Measurements from ENCODE around the gene OSER1.

Gene OSER1

GRCh38 chr20:44186674-44187053 lies 23.9 kb downstream of the OSER1 start:
- Histone ChIP-seq H3K36me3 (ENCODE audit: low read depth) (0 out of 2 replicates have a peak, but pooled peaks cover 4% of the 10 kb centered on the region), H3K4me1 (ENCODE audit: insufficient read depth, poor library complexity, severe bottlenecking) (peaks cover 24% of the 10 kb centered on the region), H3K4me3 (ENCODE audit: severe bottlenecking) (peak overlapping the region; percentile 33), H3K9me3 (ENCODE audit: severe bottlenecking) (no peaks in the 10 kb centered on the region), H3K27me3 (ENCODE audit: insufficient read depth, poor library complexity, severe bottlenecking) (no peaks in the 10 kb centered on the region), H3K27ac (ENCODE audit: poor library complexity, severe bottlenecking) (peak overlapping the region; percentile 96)
- DNase-seq (ENCODE audit: low spot score) (no peak), ATAC-seq (ENCODE audit: low read depth) (no peak)
- TF ChIP-seq CTCF (IDR thresholded peaks at IDR 0.05; ENCODE audit: poor library complexity, severe bottlenecking), result no peak

- Histone ChIP-seq H3K4me3 (ENCODE audit: severe bottlenecking) (peak overlapping the region; percentile 33), H3K27me3 (ENCODE audit: insufficient read depth, poor library complexity, severe bottlenecking) (no peaks in the 10 kb centered on the region), H3K4me1 (ENCODE audit: insufficient read depth, poor library complexity, severe bottlenecking) (peaks cover 24% of the 10 kb centered on the region), H3K27ac (ENCODE audit: poor library complexity, severe bottlenecking) (peak overlapping the region; percentile 96), H3K9me3 (ENCODE audit: severe bottlenecking) (no peaks in the 10 kb centered on the region), H3K36me3 (ENCODE audit: low read depth) (0 out of 2 replicates have a peak, but pooled peaks cover 4% of the 10 kb centered on the region)
- no peak for TF ChIP-seq CTCF (IDR thresholded peaks at IDR 0.05; ENCODE audit: poor library complexity, severe bottlenecking)
- DNase-seq (ENCODE audit: low spot score) (no peak), ATAC-seq (ENCODE audit: low read depth) (no peak)
Measured at GRCh38 chr20:44186201-44186600, 24.4 kb downstream of the OSER1 start.

- TF ChIP-seq CTCF (IDR thresholded peaks at IDR 0.05; ENCODE audit: poor library complexity, severe bottlenecking), result no peak
- Histone ChIP-seq H3K4me1 (ENCODE audit: insufficient read depth, poor library complexity, severe bottlenecking) (peaks cover 24% of the 10 kb centered on the region), H3K36me3 (ENCODE audit: low read depth) (0 out of 2 replicates have a peak, but pooled peaks cover 4% of the 10 kb centered on the region), H3K4me3 (ENCODE audit: severe bottlenecking) (no peak overlapping the region), H3K27ac (ENCODE audit: poor library complexity, severe bottlenecking) (no peak overlapping the region), H3K9me3 (ENCODE audit: severe bottlenecking) (no peaks in the 10 kb centered on the region), H3K27me3 (ENCODE audit: insufficient read depth, poor library complexity, severe bottlenecking) (no peaks in the 10 kb centered on the region)
- DNase-seq (ENCODE audit: low spot score), result no peak
- no peak for ATAC-seq (ENCODE audit: low read depth)
Measured at GRCh38 chr20:44185574-44185973, 25.0 kb downstream of the OSER1 start.

- H3K27me3 ChIP-seq (ENCODE audit: insufficient read depth, poor library complexity, severe bottlenecking), result no peaks in the 10 kb centered on the region
- peaks cover 11% of the 10 kb centered on the region for H3K36me3 ChIP-seq (ENCODE audit: low read depth)
- H3K9me3 ChIP-seq (ENCODE audit: severe bottlenecking), result no peaks in the 10 kb centered on the region
- H3K4me1 ChIP-seq (ENCODE audit: insufficient read depth, poor library complexity, severe bottlenecking), result peaks cover 23% of the 10 kb centered on the region
- no peak for ATAC-seq (ENCODE audit: low read depth)
- DNase-seq (ENCODE audit: low spot score), result no peak
- no peak for TF ChIP-seq CTCF (IDR thresholded peaks at IDR 0.05; ENCODE audit: poor library complexity, severe bottlenecking)
- no peak overlapping the region for H3K27ac ChIP-seq (ENCODE audit: poor library complexity, severe bottlenecking)
- no peak overlapping the region for H3K4me3 ChIP-seq (ENCODE audit: severe bottlenecking)
Measured at GRCh38 chr20:44183282-44183681, 27.3 kb downstream of the OSER1 start.

GRCh38 chr20:44182863-44183262 lies 27.7 kb downstream of the OSER1 start:
- Histone ChIP-seq H3K27me3 (ENCODE audit: insufficient read depth, poor library complexity, severe bottlenecking) (no peaks in the 10 kb centered on the region), H3K4me1 (ENCODE audit: insufficient read depth, poor library complexity, severe bottlenecking) (peaks cover 23% of the 10 kb centered on the region), H3K27ac (ENCODE audit: poor library complexity, severe bottlenecking) (no peak overlapping the region), H3K36me3 (ENCODE audit: low read depth) (peaks cover 15% of the 10 kb centered on the region), H3K4me3 (ENCODE audit: severe bottlenecking) (no peak overlapping the region), H3K9me3 (ENCODE audit: severe bottlenecking) (no peaks in the 10 kb centered on the region)
- DNase-seq (ENCODE audit: low spot score) (no peak), ATAC-seq (ENCODE audit: low read depth) (no peak)
- no peak for TF ChIP-seq CTCF (IDR thresholded peaks at IDR 0.05; ENCODE audit: poor library complexity, severe bottlenecking)
